HG02571 (cell line): ENCODE results near the gene ZNF674.

Source experiments
- ATAC-seq: cut with Tn5 transposase; IDR thresholded peaks from one replicate; pipeline ENCODE4 v1.9.1; 2021; ENCODE audit warnings: mild to moderate bottlenecking, moderate library complexity; ENCODE audit not compliant: unreplicated experiment

Gene ZNF674

GRCh38 chrX:46545111-46546005, at the start of gene ZNF674:
ZNF674 (minus strand) TSS chrX:46545421; CDS start chrX:46542087, 3,334 bp downstream.
- ATAC-seq = peak; percentile 88

GRCh38 chrX:46589977-46590723, 44.9 kb upstream of the ZNF674 start:
- no peak for ATAC-seq

- ATAC-seq = no peak
Observed at GRCh38 chrX:46588263-46588662, 43.0 kb upstream of the ZNF674 start.

GRCh38 chrX:46587753-46588171, 42.5 kb upstream of the ZNF674 start:
- no peak for ATAC-seq

GRCh38 chrX:46587158-46587557, 41.9 kb upstream of the ZNF674 start:
- ATAC-seq = peak; percentile 56

GRCh38 chrX:46584736-46585135, 39.5 kb upstream of the ZNF674 start:
- ATAC-seq = no peak

- no peak for ATAC-seq
Observed at GRCh38 chrX:46582966-46583365, 37.7 kb upstream of the ZNF674 start.

- no peak for ATAC-seq
Observed at GRCh38 chrX:46582325-46582724, 37.1 kb upstream of the ZNF674 start.

- no peak for ATAC-seq
Observed at GRCh38 chrX:46580613-46581012, 35.4 kb upstream of the ZNF674 start.

- no peak for ATAC-seq
Observed at GRCh38 chrX:46579250-46579649, 34.0 kb upstream of the ZNF674 start.

GRCh38 chrX:46577221-46578005, 32.2 kb upstream of the ZNF674 start:
- no peak for ATAC-seq

GRCh38 chrX:46576458-46576857, 31.2 kb upstream of the ZNF674 start:
- ATAC-seq = no peak

GRCh38 chrX:46575991-46576392, 30.8 kb upstream of the ZNF674 start:
- no peak for ATAC-seq

GRCh38 chrX:46575586-46575985, 30.4 kb upstream of the ZNF674 start:
- no peak for ATAC-seq

GRCh38 chrX:46574774-46575381, 29.7 kb upstream of the ZNF674 start:
- ATAC-seq = no peak

GRCh38 chrX:46573892-46574773, 28.9 kb upstream of the ZNF674 start:
- ATAC-seq = peak; percentile 28

- peak; percentile 49 for ATAC-seq
Observed at GRCh38 chrX:46573331-46573891, 28.2 kb upstream of the ZNF674 start, which contains the start of gene CHST7. CHST7 (plus strand) TSS chrX:46573765; CDS start chrX:46573932, 167 bp downstream.

- ATAC-seq = no peak
Observed at GRCh38 chrX:46572340-46572936, 27.2 kb upstream of the ZNF674 start.
